Jurkat, Clone E6-1 (cell line): ENCODE results near the gene FMN1.

ENCODE experiments used
- DNase-seq: peaks from one replicate; pipeline ENCODE4 v3.0.0-alpha.2; 2011; ENCODE audit warnings: low read depth, low spot score
- H3K4me3 ChIP-seq: 2 replicates; pipeline ENCODE4 v1.5.1; 2011; ENCODE audit warnings: mild to moderate bottlenecking, low read length, control low read depth, moderate library complexity

FMN1 gene

DNA sequence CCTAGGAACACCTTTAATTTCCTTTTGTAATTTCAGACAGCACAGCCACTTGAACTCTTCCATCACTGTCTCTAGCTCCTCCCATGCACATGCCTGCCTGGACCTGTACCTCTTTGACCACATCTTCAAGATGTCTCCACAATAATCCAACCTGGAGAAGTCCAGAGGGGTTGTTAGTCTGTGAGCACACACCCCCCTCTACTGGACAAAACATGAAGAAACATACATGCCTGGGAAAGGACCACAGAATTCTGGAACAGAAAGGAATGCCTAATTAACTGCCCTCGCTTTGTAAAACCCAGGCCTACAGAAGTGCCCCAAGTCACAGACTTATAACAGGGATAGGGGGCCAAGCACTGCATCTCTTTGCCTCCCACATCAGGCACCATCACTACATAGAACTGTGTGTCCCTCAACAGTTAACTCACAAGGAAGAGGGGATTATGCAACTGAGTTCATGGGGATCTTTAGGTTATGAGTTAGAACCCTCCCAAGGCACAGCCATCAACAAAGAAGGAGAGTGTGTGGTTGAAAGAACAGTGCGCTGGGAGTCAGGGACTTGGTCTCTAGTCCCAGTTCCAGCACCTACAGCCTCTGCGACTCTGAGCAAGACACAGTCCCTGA lies 61.7 kb downstream of the FMN1 start:
- DNase-seq: peak; percentile 41
- no peak overlapping the region for H3K4me3 ChIP-seq

DNA sequence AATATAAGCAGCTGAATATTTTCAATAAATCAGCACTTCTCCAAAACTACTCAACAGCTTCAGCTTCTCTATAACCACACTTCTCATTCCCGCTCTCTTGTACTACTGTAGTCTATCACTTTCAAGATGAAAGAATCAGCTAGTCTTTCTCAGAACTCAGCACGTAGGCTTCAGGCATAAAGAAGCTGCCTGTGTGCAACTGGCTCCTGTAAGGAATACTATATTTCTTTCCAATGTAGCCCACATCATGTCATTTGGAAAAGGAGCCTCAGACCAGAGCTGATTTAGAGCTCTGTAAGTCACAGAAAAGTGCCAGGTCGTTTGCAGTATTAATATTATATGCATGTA lies 62.3 kb downstream of the FMN1 start:
- no peak overlapping the region for H3K4me3 ChIP-seq
- DNase-seq: no peak

DNA sequence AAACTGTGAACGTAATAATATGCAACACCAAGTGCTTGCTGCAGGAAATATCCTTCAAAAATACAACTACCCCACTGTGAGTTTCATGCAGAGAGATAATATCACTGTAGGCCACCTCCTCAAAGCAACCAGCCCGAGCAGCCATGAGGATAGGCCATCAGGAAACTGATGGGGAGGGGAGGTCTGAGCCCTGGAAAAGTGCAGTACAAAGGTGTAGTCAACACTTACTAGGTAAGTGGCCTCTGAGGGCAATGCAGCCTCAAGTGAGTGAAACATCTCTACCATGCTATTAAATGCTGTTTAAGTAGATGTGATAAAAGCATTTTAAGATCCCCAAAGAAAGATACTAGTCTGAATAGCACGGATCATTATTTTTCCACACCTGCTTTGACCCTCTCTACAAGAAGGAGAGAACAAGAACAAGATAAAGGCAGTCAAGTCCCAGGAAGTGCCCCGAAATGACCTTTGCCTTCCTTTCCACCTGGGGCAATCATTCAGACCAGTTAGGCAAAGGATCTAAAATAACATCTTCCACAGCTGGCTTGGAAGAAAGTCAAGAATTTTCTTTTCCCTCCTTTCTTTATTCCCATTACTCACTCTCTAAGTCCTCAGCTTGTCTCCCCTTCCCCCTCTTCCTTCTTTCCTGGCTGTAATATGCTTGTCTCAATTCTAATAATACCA lies 62.8 kb downstream of the FMN1 start:
- H3K4me3 ChIP-seq: no peak overlapping the region
- DNase-seq: no peak

DNA sequence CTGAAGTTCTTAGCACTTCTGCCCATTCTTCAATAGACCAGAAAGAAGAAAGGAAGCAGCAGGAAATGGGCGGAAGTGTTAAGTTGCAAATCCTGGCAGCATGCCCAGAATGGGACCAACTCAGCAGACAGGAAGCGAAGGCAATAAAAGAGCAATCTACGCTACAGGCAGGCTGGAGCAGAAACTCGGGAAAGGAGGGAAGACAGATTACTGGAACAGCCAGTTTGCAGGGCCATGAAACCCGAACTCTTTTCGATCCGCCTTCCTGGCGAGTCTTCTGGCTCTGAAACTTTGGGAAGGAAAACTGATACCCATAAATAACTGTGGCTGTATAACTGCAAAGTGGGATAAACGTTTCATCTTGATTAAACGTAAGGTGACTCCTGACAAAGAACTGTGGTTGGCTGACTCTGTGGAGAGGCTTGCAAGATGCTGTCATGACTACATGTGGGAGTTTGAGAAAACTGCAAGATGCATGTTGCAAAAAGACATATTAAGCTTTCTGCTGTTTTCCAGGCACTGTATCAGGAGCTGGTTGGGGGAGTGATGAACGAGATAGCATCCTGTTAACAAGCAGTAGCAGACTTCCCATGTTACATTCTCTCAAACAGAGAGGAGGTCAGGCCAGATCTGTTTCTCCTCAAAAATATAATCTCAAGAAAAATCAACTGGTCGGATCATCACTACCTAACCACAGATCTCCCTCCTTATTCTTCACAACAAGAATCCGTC lies 67.8 kb downstream of the FMN1 start:
- H3K4me3 ChIP-seq: peak overlapping the region; percentile 37

DNA sequence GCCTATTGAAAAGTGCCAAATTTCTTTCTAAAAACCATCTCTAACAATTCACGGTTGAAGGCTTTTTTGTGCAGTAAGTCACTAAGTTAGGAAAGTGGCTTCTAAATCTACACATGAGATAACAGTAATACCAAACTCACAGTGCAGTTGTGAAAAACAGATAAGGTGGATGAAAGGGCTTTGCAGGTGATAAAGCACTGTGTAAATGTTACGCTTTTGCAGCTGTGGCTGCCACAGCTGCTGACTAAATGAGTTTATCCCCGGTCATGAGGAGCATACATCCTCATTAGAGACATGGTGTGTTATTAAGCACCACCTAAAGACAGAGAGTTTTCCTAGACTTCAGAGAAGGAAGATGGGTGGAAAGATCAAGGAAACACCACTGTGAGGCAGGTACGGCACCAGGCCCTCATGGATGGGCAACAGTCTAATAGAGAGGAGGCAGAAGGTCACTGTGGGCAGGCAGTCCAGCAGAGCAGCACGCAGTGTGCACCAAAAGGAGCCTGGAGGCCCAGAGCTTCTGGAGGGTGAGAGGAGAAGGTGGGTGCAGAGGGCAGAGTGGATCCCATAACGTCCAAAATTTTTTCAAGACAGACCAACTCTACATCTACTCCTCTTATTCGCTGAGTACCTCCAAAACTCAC lies 68.5 kb downstream of the FMN1 start:
- DNase-seq: peak; percentile 94
- H3K4me3 ChIP-seq: peak overlapping the region; percentile 37

More for the DNA sequence above, 67.8 kb downstream of the FMN1 start:
- DNase-seq: peak; percentile 95

DNA sequence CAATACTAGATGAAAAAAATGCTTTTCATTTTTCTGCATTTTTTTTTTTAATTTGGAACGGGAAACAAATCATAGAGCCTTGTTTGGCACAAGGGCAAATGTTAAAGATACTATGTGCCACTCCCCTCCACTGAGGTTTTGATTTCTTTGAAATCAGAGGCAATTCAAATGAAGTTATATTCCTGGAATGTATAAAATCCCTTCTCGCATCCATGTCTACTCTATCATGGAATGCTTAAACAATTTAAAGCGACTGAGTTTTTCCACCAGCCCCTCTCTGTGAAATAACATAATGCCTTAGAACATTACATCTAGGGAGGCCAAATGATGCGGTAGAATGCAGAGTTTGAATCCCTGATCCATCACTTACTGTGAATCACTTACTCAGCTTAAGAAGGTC lies 69.7 kb downstream of the FMN1 start:
- DNase-seq: no peak

DNA sequence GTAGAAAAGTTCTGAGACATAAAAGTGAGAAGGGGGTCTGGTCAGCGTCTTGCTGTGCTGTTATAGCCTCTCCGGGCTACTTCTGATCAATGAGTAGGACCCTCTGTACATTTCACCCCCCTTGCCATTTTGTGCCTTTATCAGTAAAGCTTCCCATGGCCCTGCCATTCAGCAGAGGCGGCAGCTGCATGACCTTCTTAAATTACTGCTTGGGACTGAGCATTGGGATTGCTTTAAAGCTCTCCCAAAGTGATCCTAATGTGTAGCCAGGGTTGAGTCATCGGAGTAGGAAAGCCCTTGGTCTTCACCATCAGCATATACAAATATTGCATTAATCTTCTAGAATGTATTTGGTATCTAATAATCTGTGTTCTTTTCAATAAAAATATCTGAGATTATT lies 70.2 kb downstream of the FMN1 start:
- H3K4me3 ChIP-seq: no peak overlapping the region
- no peak for DNase-seq

More for the DNA sequence above, 69.7 kb downstream of the FMN1 start:
- no peak overlapping the region for H3K4me3 ChIP-seq

DNA sequence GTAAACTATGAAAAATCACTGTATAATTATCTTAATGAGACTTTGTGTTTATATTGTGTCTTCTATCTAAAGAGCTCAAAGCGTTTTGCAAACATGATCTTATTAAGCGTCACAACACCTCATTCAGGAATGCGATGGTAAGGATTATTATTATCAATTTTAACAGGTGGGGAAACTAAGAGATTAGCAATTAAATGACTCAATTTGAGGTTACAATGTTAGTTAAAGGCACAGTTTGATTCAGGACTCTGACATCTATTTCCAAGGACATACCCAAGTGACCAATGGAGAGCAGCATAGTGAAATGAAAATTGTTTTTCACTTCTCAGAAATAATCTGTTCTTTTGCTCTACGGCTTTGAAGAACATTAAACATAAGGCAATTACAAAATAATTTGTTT lies 74.6 kb downstream of the FMN1 start:
- H3K4me3 ChIP-seq: no peak overlapping the region
- DNase-seq: no peak

DNA sequence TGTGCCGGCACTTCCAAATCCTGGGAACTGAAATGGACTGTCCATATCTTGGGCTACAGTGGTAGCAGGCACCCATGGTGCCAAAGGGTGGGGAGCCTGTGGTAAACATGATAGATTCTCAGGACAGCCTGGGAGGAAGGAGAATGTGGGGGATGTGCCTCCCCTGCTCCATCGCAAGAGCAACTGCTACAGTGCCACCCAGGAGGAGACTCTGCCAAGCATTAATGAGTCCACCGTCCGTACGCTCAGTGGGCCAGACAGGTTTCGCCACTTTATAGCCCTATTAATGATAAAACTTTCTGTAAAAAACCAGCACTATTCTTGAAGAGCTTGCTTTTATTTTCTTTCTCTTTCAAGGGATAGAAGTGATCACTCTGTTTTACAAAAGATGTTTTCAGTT lies 75.2 kb downstream of the FMN1 start:
- no peak overlapping the region for H3K4me3 ChIP-seq
- no peak for DNase-seq

DNA sequence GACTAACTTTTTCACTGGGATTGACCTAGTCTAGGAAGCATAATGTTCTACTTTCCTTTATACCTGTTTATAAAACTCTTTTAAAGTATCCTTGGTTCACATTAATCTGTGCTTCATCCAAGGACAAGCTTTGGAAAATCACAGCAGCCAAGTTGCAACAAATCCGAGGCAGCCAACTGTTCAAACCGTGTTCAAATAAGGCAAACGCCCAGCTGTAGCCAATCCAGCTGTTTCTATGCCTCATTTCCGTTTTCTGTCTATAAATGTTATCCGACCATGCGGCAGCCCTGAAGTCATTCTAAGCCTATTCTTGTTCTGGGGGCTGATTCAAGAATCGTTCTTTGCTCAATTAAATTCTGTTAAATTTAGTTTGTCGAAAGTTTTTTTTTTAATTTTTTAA lies 78.3 kb downstream of the FMN1 start:
- no peak overlapping the region for H3K4me3 ChIP-seq
- DNase-seq: no peak

DNA sequence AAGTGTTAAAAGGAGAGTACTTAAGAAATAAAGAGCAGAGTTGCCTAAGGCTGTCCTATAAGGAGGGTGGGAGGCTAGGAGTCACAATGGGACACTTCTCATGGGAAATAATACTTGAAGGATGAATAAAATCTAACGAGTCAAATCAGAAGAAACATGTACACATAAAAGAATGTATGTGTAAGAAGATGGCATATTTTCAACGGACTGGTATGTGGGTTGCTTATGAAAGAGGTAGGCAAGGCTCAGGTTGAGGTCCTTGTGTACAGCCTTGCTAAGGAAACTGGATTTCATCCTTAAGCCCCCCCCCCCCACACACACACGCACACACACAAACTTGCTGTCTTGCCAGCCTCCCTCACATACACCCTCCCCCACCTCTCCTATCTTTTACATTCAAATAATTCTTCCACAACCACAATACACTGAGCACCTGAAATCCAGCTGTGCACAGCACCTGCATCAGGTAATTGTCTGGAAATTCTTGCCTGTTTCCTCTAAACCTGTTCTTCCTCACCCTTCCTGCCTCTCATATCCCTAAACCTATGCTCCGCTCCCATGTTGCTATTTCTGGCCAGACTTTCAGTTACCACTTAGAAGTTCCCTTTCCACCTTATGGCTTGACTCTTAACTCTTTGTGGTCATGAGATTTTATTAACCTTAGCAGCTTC lies 79.2 kb downstream of the FMN1 start:
- no peak overlapping the region for H3K4me3 ChIP-seq
- no peak for DNase-seq

DNA sequence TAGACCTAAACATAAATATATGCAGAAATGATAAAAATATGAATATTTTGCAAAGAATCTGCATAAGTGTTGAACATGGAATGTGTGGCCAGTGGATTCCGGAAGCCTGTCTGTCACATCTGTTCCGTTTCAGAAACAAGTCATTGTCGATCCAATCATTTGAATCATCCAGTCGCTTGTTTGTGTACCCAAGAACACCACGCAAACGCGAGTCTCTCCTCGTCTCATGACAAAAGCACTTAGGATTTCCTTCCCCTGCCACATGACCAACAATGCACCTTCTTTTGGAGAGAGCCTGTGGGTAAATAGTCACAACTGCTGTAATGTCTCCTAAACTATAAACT lies 80.2 kb downstream of the FMN1 start:
- no peak overlapping the region for H3K4me3 ChIP-seq
- no peak for DNase-seq

DNA sequence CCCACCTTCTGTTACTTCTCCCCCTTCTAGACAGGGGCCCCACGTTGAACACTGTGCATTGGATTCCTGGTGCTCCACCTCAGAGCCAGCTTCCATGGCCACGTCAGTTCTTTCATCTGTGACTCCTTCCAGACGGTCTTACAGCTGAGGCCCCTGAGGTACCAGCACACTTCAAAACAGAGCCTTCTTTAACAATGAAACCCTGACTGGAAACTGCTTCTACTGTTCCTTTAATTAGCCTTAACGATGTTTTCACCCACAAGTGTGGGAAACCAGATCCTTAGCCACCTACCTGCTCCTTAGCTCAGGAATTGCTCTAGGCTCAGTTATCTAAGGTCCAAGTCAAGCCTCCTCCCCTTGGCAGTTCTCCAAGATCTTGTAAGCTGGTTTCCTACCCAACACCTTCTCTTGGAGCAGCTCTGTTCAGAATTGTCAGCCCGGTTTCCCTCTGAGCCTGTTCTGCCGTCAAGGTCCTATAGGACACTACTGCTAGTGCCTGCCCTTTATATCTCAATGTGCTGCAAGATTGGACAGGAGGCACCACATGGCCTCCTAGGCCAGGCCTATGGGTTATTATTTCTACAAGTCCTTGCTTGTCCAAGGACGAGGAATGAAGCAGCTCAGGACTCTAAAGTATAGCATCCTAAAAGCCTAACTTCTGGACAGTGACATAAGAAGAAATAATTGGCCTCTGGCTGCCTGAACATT lies 80.7 kb downstream of the FMN1 start:
- DNase-seq: no peak
- no peak overlapping the region for H3K4me3 ChIP-seq

DNA sequence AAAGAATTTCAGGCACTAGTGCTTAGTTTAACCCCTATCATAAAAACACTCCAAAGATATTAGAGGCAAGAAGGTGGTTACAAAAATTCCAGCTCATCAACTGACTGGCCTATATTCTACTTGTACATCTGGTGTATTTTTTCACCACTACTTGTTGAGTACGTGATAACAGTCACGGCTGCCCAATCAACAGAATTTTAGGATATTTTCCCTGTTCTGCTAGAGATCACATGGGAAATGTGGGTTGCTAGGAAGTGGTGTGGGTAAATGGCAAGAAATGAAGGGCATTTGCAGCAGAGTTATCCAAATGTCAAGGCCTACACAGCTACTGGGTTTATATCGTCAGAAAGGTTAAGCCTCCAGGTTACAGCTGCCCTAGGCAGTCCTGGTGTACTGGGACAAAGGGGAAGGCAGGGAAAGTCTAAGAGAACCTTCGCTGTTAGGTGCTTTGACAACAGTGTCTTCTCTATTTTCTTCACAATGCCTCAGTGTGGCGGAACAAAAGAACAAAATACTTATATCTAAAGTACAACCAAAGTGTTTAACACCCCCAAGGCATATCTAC lies 81.9 kb downstream of the FMN1 start:
- no peak for DNase-seq

DNA sequence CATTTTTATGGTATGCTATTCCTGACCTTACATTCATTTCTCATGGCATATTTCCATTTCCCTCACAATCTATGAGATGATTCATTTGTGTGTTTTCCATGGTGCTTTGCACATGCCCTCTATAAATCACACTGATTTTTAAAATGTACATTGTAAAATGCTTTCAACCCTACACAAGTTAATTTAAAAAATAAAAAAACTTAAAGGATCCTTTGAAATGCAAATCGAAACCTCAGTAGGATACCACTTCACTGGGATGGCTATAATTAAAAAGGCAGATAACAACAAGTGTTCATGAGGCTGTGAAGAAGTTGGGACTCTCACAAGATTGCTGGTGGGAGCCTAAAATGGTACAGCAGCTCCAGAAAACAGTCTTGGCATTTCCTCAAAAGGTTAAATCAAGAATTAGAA lies 83.5 kb downstream of the FMN1 start:
- no peak for DNase-seq
- no peak overlapping the region for H3K4me3 ChIP-seq

More for the DNA sequence above, 81.9 kb downstream of the FMN1 start:
- H3K4me3 ChIP-seq: no peak overlapping the region

DNA sequence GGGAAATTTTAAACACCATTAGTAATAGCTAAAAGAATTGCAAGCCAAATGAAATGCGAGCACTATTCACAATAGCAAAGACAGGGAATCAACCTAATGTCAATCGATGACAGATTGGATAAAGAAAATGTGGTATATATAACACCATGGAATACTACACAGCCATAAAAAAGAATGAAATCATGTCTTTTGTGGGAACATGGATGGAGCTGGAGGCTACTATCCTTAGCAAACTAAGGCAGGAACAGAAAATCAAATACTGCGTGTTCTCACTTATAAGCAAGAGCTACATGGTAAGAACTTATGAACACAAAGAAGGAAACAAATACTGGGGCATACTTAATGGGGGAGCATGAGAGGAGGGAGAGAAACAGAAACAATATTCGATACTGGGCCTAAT lies 85.2 kb downstream of the FMN1 start:
- no peak for DNase-seq
- H3K4me3 ChIP-seq: no peak overlapping the region

DNA sequence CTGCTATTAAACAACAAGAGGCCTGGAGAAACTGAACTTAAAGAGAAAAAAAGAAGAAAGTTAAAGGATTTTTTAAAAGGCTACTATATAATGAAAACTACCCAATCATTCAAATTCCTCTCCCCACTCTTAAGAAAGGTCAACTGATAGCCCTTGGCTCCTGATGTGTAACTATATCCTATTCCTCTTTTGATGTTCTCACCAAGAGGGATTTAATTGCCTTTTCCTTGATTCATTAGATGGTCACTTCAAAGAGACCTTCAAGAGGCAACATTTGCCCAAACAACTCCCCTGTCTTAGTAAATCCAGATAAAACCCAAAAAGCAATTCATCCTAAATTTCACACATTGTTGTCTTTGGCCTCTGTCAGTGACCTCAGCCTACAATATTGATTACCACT lies 86.0 kb downstream of the FMN1 start:
- DNase-seq: no peak
- H3K4me3 ChIP-seq: no peak overlapping the region

DNA sequence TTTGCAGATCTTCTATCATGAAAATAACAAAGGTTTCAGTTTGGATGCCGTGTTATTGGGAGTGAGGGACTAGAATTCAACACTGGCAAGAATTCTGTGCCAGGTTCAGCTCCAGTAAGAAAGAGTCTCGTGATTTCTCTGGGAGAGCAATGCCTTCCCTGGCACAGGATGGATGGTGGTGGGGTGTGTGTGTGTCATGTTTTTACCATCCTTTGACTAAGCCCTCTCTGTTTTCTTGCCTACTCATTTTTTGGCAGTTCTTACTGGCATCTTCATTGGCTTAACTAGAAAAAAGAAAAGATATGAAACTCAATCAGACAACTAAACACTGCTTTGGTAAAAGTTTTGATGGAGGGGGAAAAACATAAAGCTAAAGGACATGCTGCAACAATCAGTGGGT lies 86.6 kb downstream of the FMN1 start:
- DNase-seq: no peak
- H3K4me3 ChIP-seq: no peak overlapping the region

DNA sequence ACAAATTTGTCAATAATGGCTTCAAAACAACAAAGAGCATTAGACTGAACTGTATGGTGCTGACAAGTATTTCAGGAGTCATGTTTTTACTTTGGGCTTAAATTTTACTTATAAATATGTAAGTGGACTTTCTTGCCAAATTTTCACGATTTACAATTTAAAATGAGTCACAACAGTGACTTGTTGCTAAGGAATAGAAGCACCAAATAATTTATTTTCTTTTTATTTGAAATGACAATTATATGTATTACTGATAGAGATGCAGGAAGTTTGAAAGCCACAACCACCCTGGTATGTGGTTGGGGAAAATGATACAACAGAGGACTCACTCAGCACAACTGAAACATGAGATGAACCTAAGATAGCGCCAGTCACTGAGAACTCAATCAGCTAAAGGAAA lies 90.3 kb downstream of the FMN1 start:
- DNase-seq: peak; percentile 90
- H3K4me3 ChIP-seq: no peak overlapping the region
